ENCODE results near the gene ATP8A2.

DNA sequence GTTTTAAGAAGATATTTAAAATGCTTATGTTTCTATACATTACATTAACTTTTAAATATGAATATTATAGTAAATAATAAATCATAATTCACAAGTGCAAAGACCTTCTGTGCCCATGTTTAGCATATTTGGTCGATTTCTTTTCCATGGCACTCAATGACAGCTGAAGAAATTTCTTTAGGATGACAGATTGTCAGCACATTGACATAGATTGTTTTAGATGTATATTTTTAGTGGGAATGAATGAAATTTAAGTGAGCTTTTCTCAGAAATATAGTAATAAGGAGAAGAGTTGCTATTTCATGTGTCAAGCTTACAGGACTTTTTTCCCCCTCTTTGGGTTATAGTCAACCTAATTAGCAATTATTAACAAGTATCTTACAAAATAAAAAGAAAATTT is 423.5 kb downstream of the ATP8A2 start:
- TF ChIP-seq, protein P1, sequence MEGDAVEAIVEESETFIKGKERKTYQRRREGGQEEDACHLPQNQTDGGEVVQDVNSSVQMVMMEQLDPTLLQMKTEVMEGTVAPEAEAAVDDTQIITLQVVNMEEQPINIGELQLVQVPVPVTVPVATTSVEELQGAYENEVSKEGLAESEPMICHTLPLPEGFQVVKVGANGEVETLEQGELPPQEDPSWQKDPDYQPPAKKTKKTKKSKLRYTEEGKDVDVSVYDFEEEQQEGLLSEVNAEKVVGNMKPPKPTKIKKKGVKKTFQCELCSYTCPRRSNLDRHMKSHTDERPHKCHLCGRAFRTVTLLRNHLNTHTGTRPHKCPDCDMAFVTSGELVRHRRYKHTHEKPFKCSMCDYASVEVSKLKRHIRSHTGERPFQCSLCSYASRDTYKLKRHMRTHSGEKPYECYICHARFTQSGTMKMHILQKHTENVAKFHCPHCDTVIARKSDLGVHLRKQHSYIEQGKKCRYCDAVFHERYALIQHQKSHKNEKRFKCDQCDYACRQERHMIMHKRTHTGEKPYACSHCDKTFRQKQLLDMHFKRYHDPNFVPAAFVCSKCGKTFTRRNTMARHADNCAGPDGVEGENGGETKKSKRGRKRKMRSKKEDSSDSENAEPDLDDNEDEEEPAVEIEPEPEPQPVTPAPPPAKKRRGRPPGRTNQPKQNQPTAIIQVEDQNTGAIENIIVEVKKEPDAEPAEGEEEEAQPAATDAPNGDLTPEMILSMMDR (conservative IDR thresholded peaks at IDR 0.05) = no peak
- TF ChIP-seq ZFX (IDR thresholded peaks at IDR 0.05) = no peak
